HCT116 (cell line): Measurements from ENCODE around the gene CDC42SE2. TPM values are rescaled to one million over a fixed set of nuclear protein-coding genes. Genes with fewer than 3 reads are reported as not detected.

Experiments used
- ATAC-seq: fragments of 200-7000 bp; cut with Tn5 transposase; 2 replicates; pipeline ENCODE4 v1.9.1; 2020; ENCODE audit warnings: mild to moderate bottlenecking, moderate library complexity
- BruUV-seq: library from RNA; stranded (reverse); fragments of 400-500 nt; replicated peaks from 2 replicates; lab custom pipeline; 2021; lab: Mats Ljungman, UMichigan
- CTCF ChIA-PET: fragments of 300-600 bp; sonication (Branson Sonifier 250); formaldehyde crosslinking; loops from one replicate; lab custom pipeline; 2021; ENCODE audit warnings: antibody characterized with exemption; lab: Charles Lee
- POLR2A ChIA-PET: fragments of 300-600, 350-600 bp; sonication (Branson Sonifier 250); formaldehyde crosslinking; loops from one replicate; lab custom pipeline; 2021; ENCODE audit warnings: antibody characterized with exemption; lab: Charles Lee
- RAD21 ChIA-PET, 2 experiments: fragments of 300-600 bp; sonication (Branson Sonifier 250); formaldehyde crosslinking; loops; one replicate each; lab custom pipeline; 2023; ENCODE audit warnings: low total read pairs in 2 of 2; ENCODE audit not compliant: uncharacterized antibody in 2 of 2, unreplicated experiment in 2 of 2, low non-redundant PET in 1 of 2; lab: Charles Lee
- DNase-seq: peaks from one replicate; pipeline ENCODE4 v3.0.0-alpha.2; 2010; ENCODE audit warnings: low read depth, low spot score
- H2AFZ ChIP-seq: fragments of 200-600 bp; shearing (Covaris generic), sonication (generic); 2 replicates; pipeline ENCODE4 v1.6.1; 2017; ENCODE audit warnings: low read depth, mixed run types, mixed read lengths, antibody characterized with exemption, low read length; ENCODE audit not compliant: poor library complexity, severe bottlenecking
- H3K27ac ChIP-seq: 2 replicates; pipeline ENCODE4 v1.5.1; 2012; ENCODE audit warnings: low read depth, low read length
- H3K27me3 ChIP-seq: fragments of 200-600 bp; sonication (generic); 2 replicates; pipeline ENCODE4 v1.6.1; 2016; ENCODE audit warnings: mixed run types, low read length, mixed read lengths; ENCODE audit not compliant: insufficient read depth
- H3K36me3 ChIP-seq, 2 experiments: fragments of 200-500 bp in 1 of 2; fragments of 200-600 bp in 1 of 2; sonication (Bioruptor generic) in 1 of 2; sonication (generic) in 1 of 2; 2 replicates each; pipeline versions ENCODE4 v1.5.1 to v1.6.1; 2014 to 2016; ENCODE audit warnings: low read length in 2 of 2, inconsistent platforms in 1 of 2, mixed read lengths in 1 of 2, mixed run types in 1 of 2; ENCODE audit not compliant: insufficient read depth in 2 of 2, control insufficient read depth in 1 of 2
- H3K4me1 ChIP-seq, 2 experiments: fragments of 200-600 bp in 1 of 2; sonication (generic) in 1 of 2; 2 replicates each; pipeline versions ENCODE4 v1.5.1 to v1.6.1; 2012 to 2017; ENCODE audit warnings: low read length in 2 of 2, inconsistent platforms in 1 of 2, mild to moderate bottlenecking in 1 of 2, mixed read lengths in 1 of 2, mixed run types in 1 of 2, moderate library complexity in 1 of 2; ENCODE audit not compliant: insufficient read depth in 2 of 2, control insufficient read depth in 1 of 2
- H3K4me2 ChIP-seq: fragments of 200-600 bp; sonication (generic); 2 replicates; pipeline ENCODE4 v1.6.1; 2017; ENCODE audit warnings: mixed run types, low read length, mixed read lengths
- H3K4me3 ChIP-seq, 2 experiments: fragments of 200-600 bp in 1 of 2; sonication (generic) in 1 of 2; replicated peaks in 1 of 2; 2 replicates each; pipeline ENCODE4 v1.5.1; 2011 to 2016; ENCODE audit warnings: low read length in 2 of 2, control low read depth in 1 of 2, low read depth in 1 of 2, mild to moderate bottlenecking in 1 of 2, mixed read lengths in 1 of 2, mixed run types in 1 of 2
- H3K79me2 ChIP-seq: fragments of 200-600 bp; sonication (generic); 2 replicates; pipeline ENCODE4 v1.6.1; 2017; ENCODE audit warnings: mild to moderate bottlenecking, mixed run types, low read length, moderate library complexity, mixed read lengths; ENCODE audit not compliant: insufficient read depth
- H3K9ac ChIP-seq: fragments of 200-600 bp; sonication (generic); 2 replicates; pipeline ENCODE4 v1.6.1; 2016; ENCODE audit warnings: low read length, mixed read lengths
- H3K9me2 ChIP-seq: fragments of 200-600 bp; sonication (generic), shearing (Covaris generic); 2 replicates; pipeline ENCODE4 v1.6.1; 2017; ENCODE audit warnings: mixed run types, mild to moderate bottlenecking, moderate library complexity; ENCODE audit not compliant: insufficient read depth
- H3K9me3 ChIP-seq, 2 experiments: fragments of 200-500 bp in 1 of 2; fragments of 200-600 bp in 1 of 2; sonication (Bioruptor generic) in 1 of 2; sonication (generic) in 1 of 2; 2 replicates each; pipeline ENCODE4 v1.6.1; 2014 to 2017; ENCODE audit warnings: low read length in 2 of 2, mixed read lengths in 2 of 2, inconsistent platforms in 1 of 2, low read depth in 1 of 2, mild to moderate bottlenecking in 1 of 2, mixed run types in 1 of 2, moderate library complexity in 1 of 2; ENCODE audit not compliant: control insufficient read depth in 1 of 2, insufficient read depth in 1 of 2
- H4K20me1 ChIP-seq: fragments of 200-600 bp; sonication (generic), shearing (Covaris generic); 2 replicates; pipeline ENCODE4 v1.6.1; 2017; ENCODE audit warnings: mixed run types, mild to moderate bottlenecking, moderate library complexity; ENCODE audit not compliant: insufficient read depth
- ATF3 ChIP-seq: IDR thresholded peaks from 2 replicates; pipeline ENCODE4 v1.6.1; 2012
- CEBPB ChIP-seq: IDR thresholded peaks from 2 replicates; pipeline ENCODE4 v1.6.1; 2012; ENCODE audit warnings: low read depth
- CTCF ChIP-seq, 3 experiments: fragments of 200-600 bp in 1 of 3; sonication (generic) in 1 of 3; IDR thresholded peaks in 2 of 3; conservative IDR thresholded peaks in 1 of 3; 2 replicates each; pipeline ENCODE4 v1.5.1; 2012 to 2017; ENCODE audit warnings: low read depth in 2 of 3, low read length in 2 of 3, antibody characterized with exemption in 1 of 3, borderline replicate concordance in 1 of 3, control low read depth in 1 of 3, mild to moderate bottlenecking in 1 of 3, mixed read lengths in 1 of 3, mixed run types in 1 of 3, moderate library complexity in 1 of 3; ENCODE audit not compliant: insufficient read depth in 1 of 3
- EZH2 ChIP-seq: fragments of 200-600 bp; sonication (generic); IDR thresholded peaks from 2 replicates; pipeline ENCODE4 v1.6.1; 2017; ENCODE audit warnings: antibody characterized with exemption, mixed run types
- EZH2phosphoT487 ChIP-seq: fragments of 200-600 bp; IDR thresholded peaks from 2 replicates; pipeline ENCODE4 v1.6.1; 2018; ENCODE audit warnings: antibody characterized with exemption, borderline replicate concordance
- FOSL1 ChIP-seq: IDR thresholded peaks from 2 replicates; pipeline ENCODE4 v1.6.1; 2012; ENCODE audit warnings: low read depth
- MAX ChIP-seq: IDR thresholded peaks from 2 replicates; pipeline ENCODE4 v1.6.1; 2012
- RAD21 ChIP-seq: IDR thresholded peaks from 2 replicates; pipeline ENCODE4 v1.6.1; 2012; ENCODE audit warnings: low read depth, mild to moderate bottlenecking
- SIN3A ChIP-seq: IDR thresholded peaks from 2 replicates; pipeline ENCODE4 v1.6.1; 2012; ENCODE audit warnings: low read depth
- SP1 ChIP-seq: IDR thresholded peaks from 2 replicates; pipeline ENCODE4 v1.6.1; 2012; ENCODE audit warnings: low read depth
- YY1 ChIP-seq: IDR thresholded peaks from 2 replicates; pipeline ENCODE4 v1.6.1; 2011; ENCODE audit warnings: low read length, low read depth, moderate library complexity, mild to moderate bottlenecking; ENCODE audit not compliant: insufficient replicate concordance; ENCODE audit errors: extremely low read depth
- ZNF274 ChIP-seq: fragments of 200-500 bp; sonication (Bioruptor generic); IDR thresholded peaks from 2 replicates; pipeline ENCODE4 v1.6.1; 2014; ENCODE audit warnings: mild to moderate bottlenecking, low read depth, low read length, inconsistent platforms
- intact Hi-C: fragments of 100-400 bp; cut with micrococcal nuclease; formaldehyde crosslinking; loops from 2 replicates; pipeline ENCODE4 v1.10.0; 2022
- total RNA-seq: library from RNA; stranded (reverse); gene quantifications from one replicate; pipeline ENCODE4 v1.2.1, GENCODE V29; 2021; ENCODE audit not compliant: unreplicated experiment

Gene CDC42SE2
- total RNA-seq, 1 experiment from 2014 or later: 27.0 TPM

DNA sequence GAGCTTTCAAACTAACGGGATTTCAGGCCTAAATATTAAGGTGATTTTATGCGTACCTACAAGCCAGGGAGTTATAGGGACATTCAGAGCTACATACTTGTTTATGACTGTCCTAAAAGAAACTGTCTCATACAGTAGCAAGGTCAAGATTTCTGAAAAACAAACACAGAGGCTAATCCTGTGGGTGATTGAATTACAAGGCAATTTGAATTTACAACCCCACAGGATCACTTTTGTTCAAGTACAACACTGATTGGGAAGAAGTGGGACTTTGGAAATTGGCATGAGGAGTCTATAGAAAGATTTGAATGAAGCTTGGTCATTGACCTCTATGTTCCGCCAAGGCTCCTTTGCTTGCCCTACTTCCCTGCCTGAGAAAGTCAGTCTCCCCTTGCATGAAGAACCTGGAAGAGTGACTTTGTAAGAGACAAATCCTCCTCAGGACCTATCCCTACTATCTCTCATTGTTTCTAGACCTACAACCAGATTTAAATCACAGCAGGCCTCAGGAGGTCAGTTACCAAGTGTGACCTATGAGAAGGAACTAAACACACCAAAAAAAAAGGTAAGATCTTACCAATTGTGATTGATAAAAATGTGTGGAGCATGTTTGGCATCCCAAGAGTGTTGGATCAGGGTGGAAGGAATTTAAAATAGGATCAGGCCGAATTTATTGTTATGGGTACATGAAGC, 38.4 kb upstream of the CDC42SE2 start:
- H2AFZ ChIP-seq: no peak overlapping the region
- no peak overlapping the region for H3K4me2 ChIP-seq
- no peaks in the 10 kb centered on the region for H3K36me3 ChIP-seq
- no peaks in the 10 kb centered on the region for H4K20me1 ChIP-seq
- ATAC-seq (no peak), DNase-seq (no peak)
- H3K27ac ChIP-seq: no peak overlapping the region
- ChIA-PET RAD21 (no interaction called here), CTCF (no interaction called here), POLR2A (no interaction called here)
- BruUV-seq: no TSS peak
- no peak overlapping the region for H3K9ac ChIP-seq
- H3K9me2 ChIP-seq: no peaks in the 10 kb centered on the region
- no peak overlapping the region for H3K4me3 ChIP-seq
- TF ChIP-seq FOSL1 (no peak), CEBPB (no peak), YY1 (no peak), EZH2 (no peak), MAX (no peak), SP1 (no peak), SIN3A (no peak), EZH2phosphoT487 (no peak), RAD21 (no peak), ZNF274 (no peak), ATF3 (no peak), CTCF (IDR thresholded peaks at IDR 0.05 in 2 of 3, conservative IDR thresholded peaks at IDR 0.05 in 1 of 3; ENCODE audit: borderline replicate concordance in 1 of 3, insufficient read depth in 1 of 3, low read depth in 2 of 3, low read length in 2 of 3) (no peak)
- intact Hi-C loops: no loop called here
- no peaks in the 10 kb centered on the region for H3K27me3 ChIP-seq
- no peaks in the 10 kb centered on the region for H3K79me2 ChIP-seq
- H3K4me1 ChIP-seq: no peaks in the 10 kb centered on the region
- no peaks in the 10 kb centered on the region for H3K9me3 ChIP-seq
